K562 (cell line): ENCODE data around the gene CDIPT. TPM values are rescaled to one million over a fixed set of nuclear protein-coding genes. Genes with fewer than 3 reads are reported as not detected.

Source experiments
- CC2D1A ChIP-seq: fragments of 450-650 bp; IDR thresholded peaks from 2 replicates; pipeline ENCODE4 v1.6.1; 2017; ENCODE audit warnings: mild to moderate bottlenecking
- CREBBP ChIP-seq: IDR thresholded peaks from one replicate; pipeline ENCODE4 v1.6.1; 2012; ENCODE audit warnings: low read depth, mild to moderate bottlenecking, control low read depth, inconsistent platforms, low read length
- PRDM10 ChIP-seq: fragments of 450-650 bp; IDR thresholded peaks from 2 replicates; pipeline ENCODE4 v1.6.1; 2018; ENCODE audit not compliant: partially characterized antibody
- PTBP1 ChIP-seq: fragments of 200-400 bp; formaldehyde crosslinking; IDR thresholded peaks from 2 replicates; pipeline ENCODE4 v1.6.1; 2017; ENCODE audit warnings: low read depth, low read length
- PYGO2 ChIP-seq: fragments of 450-650 bp; IDR thresholded peaks from 2 replicates; pipeline ENCODE4 v1.6.1; 2016; ENCODE audit warnings: mild to moderate bottlenecking, missing genetic modification characterization, moderate library complexity, missing compliant biosample characterization
- RNF219 ChIP-seq: fragments of 250-450 bp; sonication (Bioruptor Pico); IDR thresholded peaks from 2 replicates; pipeline ENCODE4 v1.5.0; 2022; ENCODE audit warnings: mild to moderate bottlenecking
- STAT6 ChIP-seq: sonication (generic); formaldehyde crosslinking; IDR thresholded peaks from 2 replicates; pipeline ENCODE4 v1.8.1; 2023; ENCODE audit warnings: mild to moderate bottlenecking, missing genetic modification reagents
- TAF1 ChIP-seq: IDR thresholded peaks from 2 replicates; pipeline ENCODE4 v1.6.1; 2011; ENCODE audit warnings: mild to moderate bottlenecking, low read length, moderate library complexity; ENCODE audit not compliant: insufficient read depth, control insufficient read depth, severe bottlenecking; ENCODE audit errors: extremely low read depth
- TAF9B ChIP-seq: fragments of 450-650 bp; IDR thresholded peaks from 2 replicates; pipeline ENCODE4 v1.6.1; 2018; ENCODE audit warnings: mild to moderate bottlenecking; ENCODE audit not compliant: partially characterized antibody
- ZNF280A ChIP-seq: fragments of 450-650 bp; IDR thresholded peaks from 2 replicates; pipeline ENCODE4 v1.6.1; 2018; ENCODE audit warnings: mild to moderate bottlenecking, low read depth; ENCODE audit not compliant: partially characterized antibody
- ZNF785 ChIP-seq: fragments of 250-450 bp; sonication (Bioruptor Pico); IDR thresholded peaks from 2 replicates; pipeline ENCODE4 v1.4.0; 2020; ENCODE audit warnings: mild to moderate bottlenecking
- polyA plus RNA-seq, 8 experiments: library from polyadenylated mRNA; depleted of rRNA in 4 of 8; stranded (reverse) in 5 of 8; unstranded in 3 of 8; fragments of >200 nt; fragmentation: Nextera tagmentation in 2 of 8; fragmentation: Illumina TruSeq in 1 of 8; extraction: Ambion mirVana in 2 of 8; extraction: Trizol in 1 of 8; gene quantifications; 2 replicates each; pipeline versions ENCODE4 v1.2.1 to v1.2.3, GENCODE V29; 2011 to 2014; ENCODE audit warnings: inconsistent platforms in 1 of 8, missing spikeins in 1 of 8
- total RNA-seq, 7 experiments: library from RNA; depleted of rRNA in 6 of 7; stranded (reverse); fragments of >200 nt in 6 of 7; fragmentation: Illumina TruSeq in 2 of 7; extraction: Trizol in 2 of 7; gene quantifications; 2 replicates each; pipeline versions ENCODE4 v1.2.1 to v1.2.3, GENCODE V29; 2011 to 2021; ENCODE audit warnings: low replicate concordance in 1 of 7
- TF ChIP-seq, protein P1 (sequence below): fragments of 450-650 bp; IDR thresholded peaks from 2 replicates; pipeline ENCODE4 v1.6.1; 2016; ENCODE audit warnings: antibody characterized with exemption
- TF ChIP-seq, protein P2 (sequence below): fragments of 250-450 bp; sonication (Bioruptor Pico); IDR thresholded peaks from 2 replicates; pipeline ENCODE4 v1.6.1; 2021; ENCODE audit warnings: mild to moderate bottlenecking

Gene CDIPT
- total and polyA plus RNA-seq, 9 of the 15 experiments (the other 6 are each of a cell fraction or from before 2014, with no cell fraction given), result 1.3 to 37.0 (median 23.0) TPM

DNA sequence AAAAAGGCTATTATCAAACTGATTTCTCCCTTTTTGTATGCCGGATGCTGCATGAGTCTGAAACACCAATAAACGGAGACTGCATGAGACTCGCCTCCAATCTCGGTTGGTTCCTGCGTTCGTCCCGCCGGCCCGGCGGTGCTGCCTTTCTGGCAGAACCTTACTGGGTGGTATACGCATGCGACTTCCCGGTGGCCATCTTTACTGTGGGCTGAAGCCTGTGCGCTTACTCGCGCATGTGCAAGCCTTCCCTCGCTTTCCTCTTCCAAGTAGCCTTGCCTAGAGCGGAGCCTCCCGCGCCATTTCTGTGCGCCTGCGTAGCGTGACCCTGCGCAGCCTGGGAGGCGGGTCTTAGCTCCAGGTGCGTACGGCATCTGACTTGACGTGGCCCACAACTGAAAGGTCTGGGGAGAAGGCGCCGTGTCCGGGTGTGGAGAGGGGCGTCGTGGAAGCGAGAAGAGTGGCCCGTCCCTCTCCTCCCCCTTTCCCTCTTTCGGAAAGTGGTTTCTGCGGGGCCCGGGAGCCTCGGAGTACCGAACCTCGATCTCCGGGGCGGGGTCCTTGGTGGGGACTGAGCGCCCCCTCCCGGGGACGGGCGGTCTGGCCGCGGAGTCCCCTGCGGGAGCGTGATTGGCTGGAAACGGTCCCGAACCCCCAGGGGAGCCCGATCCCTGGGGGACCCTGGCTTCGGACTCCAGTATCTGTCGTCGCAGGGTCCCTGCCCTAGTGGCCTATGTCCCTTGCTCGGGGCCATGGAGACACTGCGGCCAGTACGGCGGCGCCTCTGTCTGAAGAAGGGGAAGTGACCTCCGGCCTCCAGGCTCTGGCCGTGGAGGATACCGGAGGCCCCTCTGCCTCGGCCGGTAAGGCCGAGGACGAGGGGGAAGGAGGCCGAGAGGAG is 47.0 kb downstream of the CDIPT start, which contains the start of gene PAGR1 (continued):
- TF ChIP-seq PRDM10 (peak; percentile 87), STAT6 (no peak; the same call in 1 of the 2 replicates), RNF219 (CRISPR knock-in tag) (no peak), ZNF280A (no peak), TAF9B (peak; percentile 64), ZNF785 (no peak), CC2D1A (peak; percentile 88), PTBP1 (no peak), CREBBP (no peak), PYGO2 (tag) (no peak), TAF1 (peak; percentile 79)
- TF ChIP-seq, protein P1, sequence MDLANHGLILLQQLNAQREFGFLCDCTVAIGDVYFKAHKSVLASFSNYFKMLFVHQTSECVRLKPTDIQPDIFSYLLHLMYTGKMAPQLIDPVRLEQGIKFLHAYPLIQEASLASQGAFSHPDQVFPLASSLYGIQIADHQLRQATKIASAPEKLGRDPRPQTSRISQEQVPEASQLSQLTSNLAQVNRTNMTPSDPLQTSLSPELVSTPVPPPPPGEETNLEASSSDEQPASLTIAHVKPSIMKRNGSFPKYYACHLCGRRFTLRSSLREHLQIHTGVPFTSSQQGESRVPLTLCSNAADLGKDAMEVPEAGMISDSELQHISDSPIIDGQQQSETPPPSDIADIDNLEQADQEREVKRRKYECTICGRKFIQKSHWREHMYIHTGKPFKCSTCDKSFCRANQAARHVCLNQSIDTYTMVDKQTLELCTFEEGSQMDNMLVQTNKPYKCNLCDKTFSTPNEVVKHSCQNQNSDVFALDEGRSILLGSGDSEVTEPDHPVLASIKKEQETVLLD, result peak; percentile 99
- TF ChIP-seq, protein P2, sequence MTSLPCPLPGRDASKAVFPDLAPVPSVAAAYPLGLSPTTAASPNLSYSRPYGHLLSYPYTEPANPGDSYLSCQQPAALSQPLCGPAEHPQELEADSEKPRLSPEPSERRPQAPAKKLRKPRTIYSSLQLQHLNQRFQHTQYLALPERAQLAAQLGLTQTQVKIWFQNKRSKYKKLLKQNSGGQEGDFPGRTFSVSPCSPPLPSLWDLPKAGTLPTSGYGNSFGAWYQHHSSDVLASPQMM (CRISPR knock-in tag), result no peak
